Fibroblast of the conjunctiva (primary cell): ENCODE data around the gene HLF.

Source experiments
- DNase-seq: peaks from one replicate; pipeline ENCODE4 v3.0.0-alpha.2; 2010; ENCODE audit warnings: low read depth

Gene HLF

GRCh38 chr17:55274355-55275255, 9.8 kb downstream of the HLF start:
- no peak for DNase-seq

DNA sequence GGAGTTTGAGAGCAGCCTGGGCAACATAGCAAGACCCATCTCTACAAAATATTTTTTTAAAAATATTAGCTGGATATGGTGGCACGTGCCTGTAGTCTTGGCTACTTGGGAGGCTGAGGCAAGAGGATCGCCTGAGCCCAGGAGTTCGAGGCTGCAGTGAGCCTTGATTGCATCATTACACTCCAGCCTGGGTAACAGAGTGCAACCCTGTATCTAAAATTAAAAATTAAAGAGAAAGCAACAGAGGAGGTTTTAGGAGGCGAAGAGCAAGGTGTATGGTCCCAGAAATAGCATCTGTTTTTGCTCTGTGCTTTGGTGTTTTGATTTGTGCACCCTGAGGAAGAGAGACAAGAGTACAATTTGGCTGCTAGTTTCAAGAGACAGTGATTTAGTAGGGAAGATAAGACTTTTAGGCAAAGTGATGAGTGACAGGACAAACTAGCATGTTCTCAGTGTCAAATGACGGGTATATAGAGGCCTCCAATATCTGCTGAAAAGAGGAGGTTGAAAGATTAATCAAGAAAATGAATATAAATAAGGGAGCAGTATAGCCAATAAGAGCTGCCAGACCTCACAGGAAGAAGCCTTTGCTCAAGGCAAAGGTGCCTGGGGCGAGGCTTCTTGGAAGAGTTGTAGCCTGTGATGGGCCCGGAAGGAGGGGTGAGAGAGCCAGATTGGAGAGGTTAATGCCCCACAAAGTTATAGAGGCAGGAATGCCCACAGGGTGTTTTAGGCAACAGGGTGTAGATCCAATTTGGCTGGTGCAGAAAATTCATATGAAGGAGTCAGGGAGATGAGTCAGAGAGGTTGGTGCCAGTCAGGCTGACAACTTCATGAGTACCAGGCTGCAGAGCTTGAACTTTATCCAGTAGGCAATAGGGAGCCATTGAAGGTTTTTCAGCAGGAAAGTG, 11.4 kb downstream of the HLF start:
- no peak for DNase-seq

- DNase-seq: no peak
Observed at GRCh38 chr17:55278173-55278961, 13.6 kb downstream of the HLF start.

GRCh38 chr17:55279203-55279602, 14.4 kb downstream of the HLF start:
- DNase-seq: no peak

DNA sequence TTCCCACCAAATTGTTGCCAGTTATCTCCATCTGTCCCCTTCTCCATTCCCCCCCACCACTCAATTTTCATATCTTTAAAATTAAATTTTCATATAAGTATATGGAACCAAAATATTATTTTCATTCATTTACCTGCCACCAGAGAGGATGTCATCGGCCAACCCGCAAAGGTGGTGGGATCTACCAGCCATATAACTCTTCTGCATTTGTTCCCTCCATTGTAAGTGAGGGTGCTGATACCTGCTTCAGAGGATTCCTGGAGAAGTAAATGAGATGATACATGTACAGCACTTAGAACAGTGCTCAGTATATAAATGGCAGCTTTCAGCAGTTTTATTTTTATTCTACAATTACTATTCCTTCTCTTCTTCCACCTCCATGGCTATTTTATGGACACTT, 15.0 kb downstream of the HLF start:
- DNase-seq: no peak

GRCh38 chr17:55280212-55280611, 15.5 kb downstream of the HLF start:
- DNase-seq: no peak

DNA sequence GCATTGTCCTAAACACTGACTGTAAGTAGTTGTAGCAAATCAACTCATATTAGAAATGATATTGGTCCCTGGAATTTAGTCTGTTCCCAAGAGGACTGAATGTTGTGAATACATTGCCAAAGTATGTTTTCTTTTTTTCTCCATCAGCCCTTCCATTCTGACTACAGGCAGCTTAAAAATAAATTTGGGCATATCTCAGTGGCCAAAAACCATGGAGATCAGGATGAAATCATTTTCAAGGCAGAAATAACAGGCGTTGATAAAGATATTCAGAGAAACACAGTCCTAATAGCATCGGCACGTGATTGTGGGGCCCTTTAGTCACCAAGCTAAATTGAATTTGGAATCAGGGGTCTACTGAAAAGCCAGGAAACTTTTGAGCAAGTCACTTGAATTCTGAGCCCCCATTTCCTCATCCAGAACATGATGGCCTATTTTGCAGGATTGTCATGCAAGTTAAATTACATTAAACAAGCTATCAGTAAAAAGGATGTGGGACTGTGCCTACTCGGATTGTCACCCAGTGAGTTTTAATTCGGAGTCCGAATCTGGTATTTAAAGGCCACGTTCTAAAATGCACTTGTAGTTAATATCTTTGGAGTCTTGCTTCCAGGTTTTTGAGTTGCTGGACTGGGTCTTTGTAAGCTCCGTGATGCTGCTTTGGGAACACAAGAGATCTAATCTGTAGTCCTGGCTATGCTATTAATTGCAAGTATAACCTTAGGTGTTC, 17.1 kb downstream of the HLF start:
- no peak for DNase-seq

- no peak for DNase-seq
Observed at GRCh38 chr17:55282379-55282702, 17.6 kb downstream of the HLF start.

GRCh38 chr17:55282741-55283140, 18.0 kb downstream of the HLF start:
- no peak for DNase-seq

GRCh38 chr17:55283256-55283965, 18.7 kb downstream of the HLF start:
- DNase-seq: no peak

DNA sequence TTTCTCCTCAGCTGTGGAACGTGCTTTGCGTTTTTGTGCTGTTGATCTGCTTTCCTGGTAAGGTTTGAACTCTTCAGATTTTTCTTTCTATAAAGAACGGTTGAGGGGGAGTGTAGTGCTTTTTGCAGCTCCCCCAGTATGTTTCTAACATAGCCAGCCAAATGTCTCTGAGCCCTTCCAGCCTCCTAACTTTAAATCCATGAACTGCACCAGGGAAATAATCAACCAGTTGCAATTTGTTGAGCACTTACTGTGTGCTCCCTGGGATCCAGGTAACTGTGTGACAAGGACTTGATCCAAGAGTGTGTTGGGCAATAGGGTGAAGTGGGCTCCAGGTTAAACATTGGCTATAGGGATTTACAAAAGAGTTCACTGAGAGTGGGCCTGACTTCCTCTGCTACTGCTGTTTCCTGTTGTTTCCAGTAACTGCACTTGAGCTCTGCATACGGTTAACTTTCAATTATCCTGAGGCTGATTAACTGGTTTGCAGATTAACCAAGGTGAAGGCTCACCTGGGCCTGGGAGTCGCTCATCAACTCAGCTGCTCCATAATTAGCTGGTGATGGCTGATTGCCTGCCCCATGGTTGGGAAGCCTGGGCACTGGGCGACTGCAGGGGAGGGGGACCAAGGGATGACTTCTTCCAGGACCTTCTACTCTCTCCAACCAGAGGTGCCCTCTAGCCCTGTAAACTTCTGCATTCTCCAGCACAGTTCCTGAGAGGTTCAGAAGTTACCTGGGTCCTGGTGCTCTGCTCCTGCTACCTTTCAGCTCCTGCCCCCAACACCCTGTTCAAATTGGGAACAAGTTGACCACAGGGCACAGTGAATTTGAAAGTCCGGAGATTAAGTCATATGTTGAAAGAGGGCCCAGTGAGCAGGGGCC, 19.5 kb downstream of the HLF start:
- no peak for DNase-seq

DNA sequence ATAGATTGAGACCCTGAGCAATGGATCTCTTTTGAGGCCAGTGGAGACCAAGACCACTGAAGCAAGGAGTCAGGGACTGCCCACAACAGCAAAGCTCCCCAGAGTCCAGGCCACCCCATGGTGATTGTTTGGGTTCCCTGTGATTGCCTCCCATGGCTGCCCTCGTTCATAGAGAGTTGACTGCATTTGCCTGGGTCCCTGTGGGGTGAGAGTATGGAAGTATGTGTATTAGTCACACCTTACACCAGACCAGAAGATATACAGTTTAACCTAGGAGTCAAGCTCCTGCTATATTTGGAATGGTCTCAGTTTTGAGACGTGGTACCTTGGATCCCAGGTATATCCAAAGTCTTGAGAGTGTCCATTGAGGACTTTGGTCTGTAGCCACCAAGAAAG, 20.2 kb downstream of the HLF start:
- no peak for DNase-seq

GRCh38 chr17:55285340-55286301, 20.9 kb downstream of the HLF start:
- DNase-seq: peak; percentile 97

DNA sequence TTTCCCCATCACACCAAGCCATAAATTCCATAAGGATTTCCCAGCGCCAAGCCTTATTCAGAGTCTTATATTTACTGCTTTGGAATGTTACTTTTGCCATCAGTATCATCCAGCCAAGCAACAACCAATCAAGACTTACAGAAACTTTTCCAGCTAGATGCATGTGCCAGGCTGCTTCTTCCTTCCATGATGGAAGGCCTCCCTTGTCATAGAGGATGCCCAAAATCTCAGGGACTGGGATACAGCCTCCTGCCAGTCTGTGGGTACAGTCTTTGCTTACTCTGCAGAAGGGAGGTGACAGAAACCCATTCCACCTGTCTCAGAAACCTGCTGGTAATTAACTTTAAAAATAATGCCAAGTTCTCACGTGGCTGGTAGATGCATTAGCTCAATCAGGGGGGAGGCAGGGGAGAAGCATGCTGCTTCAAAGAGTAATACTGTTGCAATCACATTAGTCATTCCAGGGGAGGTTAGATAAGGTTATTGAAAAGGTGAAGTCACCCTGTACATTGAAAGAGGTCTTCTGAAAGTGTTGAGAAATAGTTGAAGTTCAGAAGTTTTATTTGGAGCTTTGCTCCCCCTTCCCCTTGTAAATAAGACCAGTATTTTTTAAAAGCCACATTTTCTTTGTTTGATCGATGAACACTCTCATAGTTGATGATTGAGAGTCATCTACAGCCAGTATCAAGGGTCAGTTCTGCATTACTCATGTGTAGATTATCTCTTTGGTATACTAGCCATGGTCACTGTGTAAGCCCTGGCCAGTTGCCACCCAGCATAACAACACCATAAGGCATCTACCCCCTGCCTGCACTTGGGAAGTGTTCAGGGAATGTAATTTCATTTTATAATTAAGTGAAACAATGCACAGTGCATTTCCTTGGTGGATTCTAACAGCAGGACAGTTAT, 22.2 kb downstream of the HLF start:
- DNase-seq: peak; percentile 75

DNA sequence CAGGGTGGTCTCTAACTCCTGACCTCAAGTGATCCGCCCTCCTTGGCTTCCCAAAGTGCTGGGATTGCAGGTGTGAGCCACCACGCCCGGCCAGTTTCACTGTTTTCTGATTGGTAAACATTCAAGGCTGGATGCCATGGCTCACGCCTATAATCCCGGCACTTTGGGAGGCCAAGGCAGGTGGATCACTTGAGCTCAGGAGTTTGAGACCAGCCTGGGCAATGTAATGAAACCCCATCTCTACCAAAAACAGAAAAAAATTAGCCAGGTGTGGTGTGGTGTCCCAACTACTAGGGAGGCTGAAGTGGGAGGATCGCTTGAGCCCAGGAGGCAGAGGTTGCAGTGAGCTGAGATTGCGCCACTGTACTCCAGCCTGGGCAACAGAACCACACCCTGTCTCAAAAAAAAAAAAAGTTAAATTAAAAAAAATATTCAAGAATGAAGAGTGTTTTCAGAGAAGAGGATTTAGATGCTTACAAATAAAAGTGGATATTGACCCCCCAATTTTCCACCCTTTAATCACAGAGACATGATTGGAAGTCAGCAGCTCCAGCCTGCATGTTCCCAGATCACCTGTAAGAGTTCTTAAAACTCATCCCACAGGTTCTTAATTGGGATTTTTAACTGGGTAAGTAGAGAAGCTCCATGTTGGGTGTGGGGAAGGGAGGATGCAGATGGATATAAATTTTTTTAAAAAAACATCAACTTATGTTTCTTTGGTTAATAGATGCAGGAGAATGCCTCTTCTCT, 23.8 kb downstream of the HLF start:
- no peak for DNase-seq

- no peak for DNase-seq
Observed at GRCh38 chr17:55289106-55289446, 24.3 kb downstream of the HLF start.

GRCh38 chr17:55289978-55290377, 25.2 kb downstream of the HLF start:
- no peak for DNase-seq
